K562 (cell line): Measurements from ENCODE around the gene ATCAY.

Experiments used
- COPS2 ChIP-seq: fragments of 450-650 bp; conservative IDR thresholded peaks from 2 replicates; pipeline ENCODE4 v1.6.1; 2016; ENCODE audit warnings: mild to moderate bottlenecking, moderate library complexity
- CREB1 ChIP-seq, 2 experiments: sonication (generic) in 1 of 2; formaldehyde crosslinking in 1 of 2; IDR thresholded peaks; 2 replicates each; pipeline versions ENCODE4 v1.6.1 to v1.8.0; 2012 to 2022; ENCODE audit warnings: inconsistent platforms in 1 of 2, mild to moderate bottlenecking in 1 of 2, missing genetic modification reagents in 1 of 2, moderate library complexity in 1 of 2
- EGR1 ChIP-seq: fragments of 450-650 bp; conservative IDR thresholded peaks from 2 replicates; pipeline ENCODE4 v1.6.1; 2017; ENCODE audit warnings: mild to moderate bottlenecking
- ESRRA ChIP-seq: fragments of 450-650 bp; IDR thresholded peaks from 2 replicates; pipeline ENCODE4 v1.6.1; 2014; ENCODE audit warnings: low read depth, mild to moderate bottlenecking, moderate library complexity, borderline replicate concordance
- FIP1L1 ChIP-seq: fragments of 200-400 bp; formaldehyde crosslinking; IDR thresholded peaks from 2 replicates; pipeline ENCODE4 v1.6.1; 2018; ENCODE audit warnings: mild to moderate bottlenecking, low read depth, low read length; ENCODE audit not compliant: poor library complexity, severe bottlenecking
- FOXK1 ChIP-seq: sonication (generic); formaldehyde crosslinking; IDR thresholded peaks from 2 replicates; pipeline ENCODE4 v1.8.0; 2022; ENCODE audit warnings: missing genetic modification reagents, mild to moderate bottlenecking, borderline replicate concordance
- MXI1 ChIP-seq: IDR thresholded peaks from 2 replicates; pipeline ENCODE4 v1.6.1; 2011; ENCODE audit warnings: low read depth, mild to moderate bottlenecking, improper control_type of control experiment, low read length
- POLR2A ChIP-seq: fragments of 450-650 bp; conservative IDR thresholded peaks from 2 replicates; pipeline ENCODE4 v1.6.1; 2016
- POLR2AphosphoS5 ChIP-seq: IDR thresholded peaks from 2 replicates; pipeline ENCODE4 v1.6.1; 2011; ENCODE audit warnings: mild to moderate bottlenecking, low read depth, low read length, moderate library complexity; ENCODE audit not compliant: control insufficient read depth, insufficient read depth
- SIX5 ChIP-seq, 2 experiments: IDR thresholded peaks; 2 replicates each; pipeline ENCODE4 v1.6.1; 2011; ENCODE audit warnings: low read length in 2 of 2, borderline replicate concordance in 1 of 2, low read depth in 1 of 2, mild to moderate bottlenecking in 1 of 2, moderate library complexity in 1 of 2; ENCODE audit not compliant: insufficient read depth in 1 of 2
- TAF1 ChIP-seq: IDR thresholded peaks from 2 replicates; pipeline ENCODE4 v1.6.1; 2011; ENCODE audit warnings: mild to moderate bottlenecking, low read length, moderate library complexity; ENCODE audit not compliant: insufficient read depth, control insufficient read depth, severe bottlenecking; ENCODE audit errors: extremely low read depth
- ZNF24 ChIP-seq: fragments of 450-650 bp; IDR thresholded peaks from 2 replicates; pipeline ENCODE4 v1.6.1; 2016
- TF ChIP-seq, protein P1 (sequence below): fragments of 450-650 bp; IDR thresholded peaks from 2 replicates; pipeline ENCODE4 v1.6.1; 2016; ENCODE audit warnings: missing biosample characterization, missing genetic modification characterization
- TF ChIP-seq, protein P2 (sequence below): sonication (generic); formaldehyde crosslinking; IDR thresholded peaks from 2 replicates; pipeline ENCODE4 v1.8.0; 2023; ENCODE audit warnings: mild to moderate bottlenecking, missing genetic modification reagents

DNA sequence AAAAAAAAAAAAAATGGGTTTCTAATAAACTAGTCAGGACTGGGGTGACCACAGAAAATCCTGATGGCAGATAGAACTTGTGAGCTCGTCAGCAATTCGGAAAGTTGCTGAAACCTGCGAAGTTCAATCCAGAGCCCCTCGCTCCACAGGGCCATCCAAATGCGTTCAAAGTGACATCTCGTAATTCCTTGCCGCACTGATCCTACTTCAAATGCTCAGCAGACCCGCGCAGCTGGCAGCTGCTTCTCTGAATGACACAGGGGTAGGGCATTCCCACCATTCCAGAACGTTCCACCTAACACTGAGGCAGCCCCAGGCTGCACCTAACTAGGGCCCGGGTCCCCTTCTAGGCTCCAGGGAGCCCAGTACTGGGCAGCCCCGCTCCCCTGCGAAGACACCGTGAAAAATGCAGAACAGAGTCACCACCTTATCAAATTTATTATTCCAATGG, 95.2 kb downstream of the ATCAY start:
- TF ChIP-seq, protein P1, sequence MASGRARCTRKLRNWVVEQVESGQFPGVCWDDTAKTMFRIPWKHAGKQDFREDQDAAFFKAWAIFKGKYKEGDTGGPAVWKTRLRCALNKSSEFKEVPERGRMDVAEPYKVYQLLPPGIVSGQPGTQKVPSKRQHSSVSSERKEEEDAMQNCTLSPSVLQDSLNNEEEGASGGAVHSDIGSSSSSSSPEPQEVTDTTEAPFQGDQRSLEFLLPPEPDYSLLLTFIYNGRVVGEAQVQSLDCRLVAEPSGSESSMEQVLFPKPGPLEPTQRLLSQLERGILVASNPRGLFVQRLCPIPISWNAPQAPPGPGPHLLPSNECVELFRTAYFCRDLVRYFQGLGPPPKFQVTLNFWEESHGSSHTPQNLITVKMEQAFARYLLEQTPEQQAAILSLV (tag), result no peak
- TF ChIP-seq SIX5 (IDR thresholded peaks at IDR 0.05; ENCODE audit: borderline replicate concordance in 1 of 2, insufficient read depth in 1 of 2, low read depth in 1 of 2, low read length in 2 of 2) (no peak), ESRRA (no peak), EGR1 (no peak), ZNF24 (no peak), FOXK1 (no peak), POLR2AphosphoS5 (peak; percentile 84), POLR2A (peak; percentile 89), TAF1 (no peak), MXI1 (peak; percentile 20; the same call in 1 of the 2 replicates), FIP1L1 (no peak), COPS2 (no peak), CREB1 (IDR thresholded peaks at IDR 0.05) (peak; percentile 12; the same call in 1 of the 2 replicates), CREB1 (CRISPR knock-in tag; IDR thresholded peaks at IDR 0.05) (no peak)
- TF ChIP-seq, protein P2, sequence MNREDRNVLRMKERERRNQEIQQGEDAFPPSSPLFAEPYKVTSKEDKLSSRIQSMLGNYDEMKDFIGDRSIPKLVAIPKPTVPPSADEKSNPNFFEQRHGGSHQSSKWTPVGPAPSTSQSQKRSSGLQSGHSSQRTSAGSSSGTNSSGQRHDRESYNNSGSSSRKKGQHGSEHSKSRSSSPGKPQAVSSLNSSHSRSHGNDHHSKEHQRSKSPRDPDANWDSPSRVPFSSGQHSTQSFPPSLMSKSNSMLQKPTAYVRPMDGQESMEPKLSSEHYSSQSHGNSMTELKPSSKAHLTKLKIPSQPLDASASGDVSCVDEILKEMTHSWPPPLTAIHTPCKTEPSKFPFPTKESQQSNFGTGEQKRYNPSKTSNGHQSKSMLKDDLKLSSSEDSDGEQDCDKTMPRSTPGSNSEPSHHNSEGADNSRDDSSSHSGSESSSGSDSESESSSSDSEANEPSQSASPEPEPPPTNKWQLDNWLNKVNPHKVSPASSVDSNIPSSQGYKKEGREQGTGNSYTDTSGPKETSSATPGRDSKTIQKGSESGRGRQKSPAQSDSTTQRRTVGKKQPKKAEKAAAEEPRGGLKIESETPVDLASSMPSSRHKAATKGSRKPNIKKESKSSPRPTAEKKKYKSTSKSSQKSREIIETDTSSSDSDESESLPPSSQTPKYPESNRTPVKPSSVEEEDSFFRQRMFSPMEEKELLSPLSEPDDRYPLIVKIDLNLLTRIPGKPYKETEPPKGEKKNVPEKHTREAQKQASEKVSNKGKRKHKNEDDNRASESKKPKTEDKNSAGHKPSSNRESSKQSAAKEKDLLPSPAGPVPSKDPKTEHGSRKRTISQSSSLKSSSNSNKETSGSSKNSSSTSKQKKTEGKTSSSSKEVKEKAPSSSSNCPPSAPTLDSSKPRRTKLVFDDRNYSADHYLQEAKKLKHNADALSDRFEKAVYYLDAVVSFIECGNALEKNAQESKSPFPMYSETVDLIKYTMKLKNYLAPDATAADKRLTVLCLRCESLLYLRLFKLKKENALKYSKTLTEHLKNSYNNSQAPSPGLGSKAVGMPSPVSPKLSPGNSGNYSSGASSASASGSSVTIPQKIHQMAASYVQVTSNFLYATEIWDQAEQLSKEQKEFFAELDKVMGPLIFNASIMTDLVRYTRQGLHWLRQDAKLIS (CRISPR knock-in tag), result no peak
